Pulmonary artery endothelial cell (primary cell): ENCODE results near the gene GADD45B. TPM values are rescaled to one million over a fixed set of nuclear protein-coding genes. Genes with fewer than 3 reads are reported as not detected.
"Not testable (repeated sequence)": the region's sequence is repeated elsewhere in the genome, so short reads cannot be mapped to it uniquely, and the experiment has no call there.

Source experiments
- DNase-seq: peaks from one replicate; pipeline ENCODE4 v3.0.0-alpha.2; 2011; ENCODE audit warnings: low read depth, low spot score
- total RNA-seq: library from RNA; depleted of rRNA; stranded (reverse); fragments of >200 nt; gene quantifications from 2 replicates; pipeline ENCODE4 v1.2.3, GENCODE V29; 2014

Gene GADD45B
- total RNA-seq, 1 donor from 2014 or later: 28.4 TPM

DNA sequence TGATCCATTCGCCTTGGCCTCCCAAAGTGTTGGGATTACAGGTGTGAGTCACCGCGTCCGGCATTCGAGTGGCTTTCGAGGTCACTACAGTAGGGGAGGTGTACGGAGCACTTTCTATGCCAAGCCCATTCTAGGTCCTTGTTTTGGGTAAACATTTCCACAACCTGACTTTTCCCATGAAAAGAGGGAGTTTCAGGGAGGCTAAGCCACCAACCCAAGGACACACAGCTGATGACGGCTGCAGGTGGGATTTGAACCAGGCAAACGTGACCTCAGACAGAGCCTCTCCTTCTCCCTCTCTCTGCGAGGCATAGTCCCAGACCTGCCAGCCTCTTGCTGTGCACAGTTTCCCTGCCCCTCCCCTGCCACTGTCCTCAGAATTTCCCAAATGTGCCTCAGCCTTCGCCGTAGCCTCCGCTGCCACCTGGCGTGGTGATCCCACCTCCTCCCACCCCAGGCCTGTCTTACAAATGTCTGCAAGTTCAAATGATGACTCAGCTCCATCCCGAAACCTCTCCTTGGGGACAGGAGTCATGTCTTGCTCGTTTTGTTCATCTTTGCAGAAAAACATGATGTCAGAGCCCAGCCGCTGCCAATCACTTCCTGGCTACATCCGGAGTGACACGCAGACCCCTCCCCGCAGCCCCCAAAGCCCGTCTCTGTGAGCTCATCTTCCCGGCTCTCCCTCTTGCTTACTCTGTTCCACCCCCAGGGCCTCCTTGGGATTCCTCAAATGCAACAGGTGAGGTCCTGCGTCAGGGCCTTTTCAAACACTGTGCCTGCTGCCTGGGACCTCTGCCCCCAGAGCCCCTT is 6.6 kb upstream of the GADD45B start:
- no peak for DNase-seq

DNA sequence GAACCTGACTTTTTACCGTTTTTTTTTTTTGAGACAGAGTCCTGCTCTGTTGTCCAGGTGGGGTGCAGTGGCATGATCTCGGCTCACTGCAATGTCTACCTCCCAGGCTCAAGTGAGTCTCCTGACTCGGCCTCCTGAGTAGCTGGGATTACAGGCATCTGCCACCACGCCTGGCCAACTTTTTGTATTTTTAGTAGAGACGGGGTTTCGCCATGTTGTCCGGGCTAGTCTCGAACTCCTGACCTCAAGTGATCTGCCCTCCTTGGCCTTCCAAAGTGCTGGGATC is 6.1 kb upstream of the GADD45B start:
- DNase-seq: not testable (repeated sequence)

- DNase-seq: no peak
These were observed 1.5 kb upstream of the GADD45B start for GRCh38 chr19:2474232-2475017.

DNA sequence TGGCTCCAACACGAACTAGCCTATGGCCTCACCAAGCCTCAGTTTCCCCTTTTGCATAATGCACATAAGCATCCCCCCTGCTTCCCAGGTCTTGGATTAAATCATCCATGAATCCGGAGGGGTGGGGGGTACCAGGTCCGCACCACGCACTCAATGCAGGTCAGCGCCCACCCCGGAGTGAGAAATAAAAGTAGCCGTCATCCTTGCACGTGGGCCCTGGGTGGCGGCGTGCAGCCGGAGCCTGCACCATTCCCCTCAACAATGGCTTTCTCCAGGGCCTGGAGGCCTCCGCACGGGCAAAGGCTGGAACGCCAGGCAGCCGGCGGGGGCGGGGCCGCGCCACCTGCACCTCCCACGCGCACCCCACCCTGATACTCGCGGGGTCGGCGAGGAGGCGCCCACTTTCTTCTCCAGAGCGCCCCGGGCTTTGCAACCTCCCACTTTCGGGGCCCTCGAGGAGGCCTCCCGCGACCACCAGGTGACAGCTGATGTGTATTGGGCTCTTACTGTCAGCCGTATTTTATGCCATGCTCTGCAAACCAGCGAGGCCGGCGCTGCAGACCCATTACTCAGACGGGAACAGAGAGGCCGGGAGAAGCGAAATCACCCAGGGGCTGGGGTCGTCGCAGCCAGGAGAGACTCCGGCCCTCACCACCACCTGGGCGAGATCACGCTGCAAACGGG is 767 bp upstream of the GADD45B start:
- DNase-seq: no peak

DNA sequence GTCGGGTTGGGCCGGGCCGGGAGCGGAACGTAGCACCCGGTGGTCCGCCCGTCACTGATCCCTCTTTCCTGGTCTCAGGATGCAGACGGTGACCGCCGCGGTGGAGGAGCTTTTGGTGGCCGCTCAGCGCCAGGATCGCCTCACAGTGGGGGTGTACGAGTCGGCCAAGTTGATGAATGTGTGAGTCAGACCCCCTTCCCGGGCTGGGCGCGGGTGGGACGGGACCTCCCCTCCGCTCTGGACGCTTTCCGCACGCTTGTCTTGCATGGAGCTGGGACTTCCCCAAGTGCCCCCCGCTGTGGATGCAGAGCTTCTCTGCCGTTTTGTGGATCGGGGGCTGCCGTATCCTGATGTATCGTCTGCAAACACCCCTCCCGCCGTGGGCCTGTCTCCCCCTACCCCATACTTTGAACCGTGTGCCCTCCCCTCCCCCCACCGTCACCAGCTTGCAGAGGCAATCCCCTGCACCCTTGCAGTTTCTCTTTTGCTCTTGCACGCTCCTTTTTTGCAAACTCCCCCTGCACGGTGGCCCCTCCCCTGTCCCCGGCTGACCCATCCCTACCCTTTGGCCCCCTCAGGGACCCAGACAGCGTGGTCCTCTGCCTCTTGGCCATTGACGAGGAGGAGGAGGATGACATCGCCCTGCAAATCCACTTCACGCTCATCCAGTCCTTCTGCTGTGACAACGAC is 669 bp downstream of the GADD45B start:
- no peak for DNase-seq

DNA sequence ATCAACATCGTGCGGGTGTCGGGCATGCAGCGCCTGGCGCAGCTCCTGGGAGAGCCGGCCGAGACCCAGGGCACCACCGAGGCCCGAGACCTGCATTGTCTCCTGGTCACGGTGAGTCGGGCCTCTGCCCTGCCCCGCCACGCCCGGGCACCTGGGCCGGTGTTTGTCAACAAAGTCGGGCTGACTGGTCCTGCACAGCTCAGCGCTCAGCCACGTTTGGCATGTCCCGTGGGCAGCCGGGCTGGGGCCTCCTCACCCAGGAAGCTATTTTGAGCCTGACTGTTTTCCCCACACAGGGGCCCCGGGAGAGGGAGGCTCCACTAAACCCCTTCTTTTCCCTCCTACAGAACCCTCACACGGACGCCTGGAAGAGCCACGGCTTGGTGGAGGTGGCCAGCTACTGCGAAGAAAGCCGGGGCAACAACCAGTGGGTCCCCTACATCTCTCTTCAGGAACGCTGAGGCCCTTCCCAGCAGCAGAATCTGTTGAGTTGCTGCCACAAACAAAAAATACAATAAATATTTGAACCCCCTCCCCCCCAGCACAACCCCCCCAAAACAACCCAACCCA is 1.3 kb downstream of the GADD45B start:
- DNase-seq: no peak

DNA sequence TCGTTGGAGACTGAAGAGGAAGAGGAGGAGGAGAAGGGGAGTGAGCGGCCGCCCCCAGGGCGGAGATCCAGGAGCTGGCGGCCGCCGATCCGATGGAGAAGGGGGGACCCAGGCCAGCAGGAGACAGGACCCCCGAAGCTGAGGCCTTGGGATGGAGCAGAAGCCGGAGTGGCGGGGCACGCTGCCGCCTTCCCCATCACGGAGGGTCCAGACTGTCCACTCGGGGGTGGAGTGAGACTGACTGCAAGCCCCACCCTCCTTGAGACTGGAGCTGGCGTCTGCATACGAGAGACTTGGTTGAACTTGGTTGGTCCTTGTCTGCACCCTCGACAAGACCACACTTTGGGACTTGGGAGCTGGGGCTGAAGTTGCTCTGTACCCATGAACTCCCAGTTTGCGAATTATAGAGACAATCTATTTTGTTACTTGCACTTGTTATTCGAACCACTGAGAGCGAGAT is 1.8 kb downstream of the GADD45B start:
- DNase-seq: no peak

DNA sequence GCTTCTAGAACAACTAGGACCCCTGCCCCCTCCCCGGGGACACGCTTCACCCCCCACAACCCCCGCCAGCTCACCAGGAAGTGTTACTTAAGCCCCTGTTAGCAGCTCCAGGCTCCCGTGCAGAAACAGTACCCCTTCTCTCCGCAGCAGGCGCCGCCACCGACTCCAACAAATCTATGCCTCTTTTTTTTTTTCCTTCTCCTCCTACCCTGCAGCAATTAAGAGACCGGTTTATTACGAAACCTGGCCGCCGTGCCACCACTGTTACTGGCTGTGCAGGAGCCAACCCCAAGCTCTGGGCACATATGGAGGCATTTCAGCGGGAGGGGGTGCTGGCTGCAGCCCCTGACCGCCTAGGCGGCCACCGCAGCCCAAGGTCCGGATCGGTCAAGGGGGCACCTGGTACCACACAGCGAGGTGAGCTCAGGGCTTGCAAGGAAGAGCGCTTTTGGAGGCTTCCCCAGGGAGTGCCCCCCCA is 2.4 kb downstream of the GADD45B start:
- no peak for DNase-seq

DNA sequence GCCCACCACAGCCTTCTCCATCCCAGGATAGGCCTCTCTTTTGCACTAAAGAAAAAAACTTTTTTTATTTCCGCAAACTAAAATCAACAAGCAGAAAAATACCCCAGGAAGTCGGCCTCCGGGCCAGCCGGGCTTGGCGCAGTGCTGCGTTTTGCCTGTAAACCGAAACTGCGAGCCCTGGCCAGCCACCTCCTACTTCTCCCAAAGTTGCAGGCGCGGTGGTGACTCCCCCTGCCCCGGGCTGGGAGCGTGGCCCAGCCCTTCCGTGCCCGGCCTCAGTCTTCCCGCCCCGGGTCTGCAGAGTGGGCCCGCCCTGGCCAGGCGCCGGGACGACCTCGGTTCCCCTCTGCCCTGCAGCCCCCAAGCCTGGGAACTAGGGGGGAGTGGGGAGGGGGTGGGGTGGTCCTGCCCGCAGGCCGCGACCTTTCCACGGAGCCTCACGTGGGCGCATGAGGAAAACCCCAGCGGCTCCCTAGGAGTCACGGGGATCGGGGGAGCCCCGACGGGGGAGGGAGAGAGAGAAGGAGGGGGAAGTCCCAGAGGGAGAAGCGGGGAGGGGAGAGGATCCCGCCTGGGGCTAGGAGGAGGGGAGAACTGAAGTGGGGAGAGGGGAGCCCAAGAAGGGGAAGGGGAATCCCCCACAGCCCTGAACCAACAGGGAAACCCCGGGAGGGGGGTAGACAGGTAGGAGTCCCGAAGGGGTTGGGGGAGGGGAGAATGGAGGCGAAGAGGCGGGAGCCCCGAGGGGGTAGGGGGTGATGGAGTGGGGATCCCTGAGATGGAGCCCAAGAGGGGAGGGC is 3.0 kb downstream of the GADD45B start:
- no peak for DNase-seq

- no peak for DNase-seq
These were observed 3.7 kb downstream of the GADD45B start for GRCh38 chr19:2479556-2480194.

- DNase-seq: no peak
These were observed 5.5 kb downstream of the GADD45B start for GRCh38 chr19:2481466-2481865.

GRCh38 chr19:2482354-2483038 is 6.6 kb downstream of the GADD45B start:
- DNase-seq: no peak

GRCh38 chr19:2483084-2483483 is 7.2 kb downstream of the GADD45B start:
- no peak for DNase-seq

DNA sequence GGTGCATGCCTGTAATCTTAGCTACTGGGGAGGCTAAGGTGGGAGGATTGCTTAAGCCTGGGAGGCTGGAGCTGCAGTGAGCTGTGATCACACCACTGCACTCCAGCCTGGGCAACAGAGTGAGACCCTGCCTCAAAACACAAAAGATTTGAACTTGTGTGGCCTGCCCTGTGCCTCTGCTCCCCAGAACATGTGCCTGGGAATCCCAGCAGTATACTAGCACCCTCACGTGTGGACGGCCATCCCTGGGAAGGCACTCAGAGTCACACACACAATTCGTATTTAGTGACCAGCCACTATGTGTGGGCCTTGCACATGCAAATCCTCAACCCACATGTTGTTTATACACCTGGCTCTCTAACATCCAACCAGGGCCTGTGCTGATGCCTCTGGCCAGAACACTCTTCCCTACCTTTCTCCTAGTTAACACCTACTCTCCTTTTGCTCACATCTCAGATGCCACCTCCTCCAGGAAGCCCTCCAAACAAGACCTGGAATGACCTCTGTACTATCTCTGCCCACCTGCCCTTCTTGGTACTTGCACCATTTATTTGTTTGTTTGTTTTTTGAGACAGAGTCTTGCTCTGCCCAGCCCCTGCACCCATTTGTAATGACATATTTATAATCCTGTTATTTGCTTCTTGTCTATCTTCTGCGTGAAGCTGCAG is 7.7 kb downstream of the GADD45B start:
- no peak for DNase-seq

GRCh38 chr19:2484178-2484937 is 8.4 kb downstream of the GADD45B start:
- no peak for DNase-seq

DNA sequence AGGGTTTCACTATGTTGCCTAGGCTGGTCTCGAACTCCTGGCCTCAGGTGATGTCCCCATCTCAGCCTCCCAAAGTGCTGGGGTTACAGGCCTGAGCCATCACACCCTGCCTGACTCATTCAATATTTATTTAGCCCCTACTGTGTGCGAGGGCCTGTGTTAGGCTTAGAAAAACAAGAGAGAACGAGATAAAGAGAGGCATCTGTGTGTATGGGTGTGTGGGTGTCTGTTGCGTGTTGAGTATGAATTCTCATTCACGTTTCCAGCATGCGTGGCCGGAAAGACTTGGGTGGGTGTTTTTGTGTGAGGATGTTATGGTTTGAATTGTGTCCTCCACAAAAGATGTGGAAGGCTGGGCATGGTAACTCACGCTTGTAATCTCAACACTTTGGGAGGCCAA is 9.5 kb downstream of the GADD45B start:
- DNase-seq: no peak

DNA sequence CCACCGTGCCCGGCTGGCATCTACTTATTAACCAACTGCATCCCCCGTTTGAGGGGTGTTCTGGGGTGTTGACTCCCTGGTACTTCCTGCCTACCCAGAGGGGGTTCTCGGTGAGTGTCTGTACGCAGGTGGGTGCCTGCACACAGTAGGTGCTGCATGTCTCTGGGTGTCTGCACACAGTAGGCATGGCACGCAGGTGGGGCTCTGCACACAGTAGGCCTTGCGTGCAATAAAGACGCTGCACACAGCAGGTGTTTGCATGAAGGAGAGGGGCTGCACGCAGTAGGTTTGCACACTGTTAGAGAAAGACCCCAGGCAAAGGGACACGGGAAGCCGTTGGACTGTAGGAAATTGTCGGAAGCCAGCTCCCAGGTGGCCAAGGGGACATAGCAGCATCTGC is 11.2 kb downstream of the GADD45B start:
- no peak for DNase-seq

DNA sequence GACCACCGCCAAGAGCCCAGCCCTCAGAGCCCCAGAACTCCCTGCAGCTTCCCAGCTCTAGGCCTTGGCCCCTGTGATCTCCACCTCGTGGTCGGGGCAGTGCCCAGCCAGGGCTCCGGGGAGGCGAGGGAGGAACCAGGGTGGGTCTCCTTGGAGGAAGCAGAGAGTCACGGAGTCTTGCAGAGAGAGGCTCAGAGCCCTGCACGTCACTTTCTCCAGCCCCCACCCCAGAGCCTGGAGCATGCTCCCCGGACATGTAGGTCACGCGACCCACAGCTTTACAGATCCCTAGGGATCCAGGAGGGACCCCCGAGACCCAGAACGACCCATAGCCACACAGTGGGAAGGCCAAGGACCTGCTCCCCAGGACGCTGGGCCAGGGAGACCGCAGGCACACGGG is 11.9 kb downstream of the GADD45B start:
- DNase-seq: no peak
